Prostate gland (tissue), 2 donors: ENCODE results near the gene ADIG.

Source experiments
- POLR2A ChIP-seq: fragments of 450-650 bp; IDR thresholded peaks from one replicate; pipeline ENCODE4 v1.6.1; 2016; ENCODE audit warnings: antibody characterized with exemption, mild to moderate bottlenecking
- POLR2AphosphoS5 ChIP-seq: sonication (generic); formaldehyde crosslinking; IDR thresholded peaks from one replicate; pipeline ENCODE4 v1.6.1; 2017; ENCODE audit warnings: antibody characterized with exemption
- TF ChIP-seq, protein P1 (sequence below), 4 experiments: fragments of 200-600 bp in 2 of 4; fragments of 450-650 bp in 2 of 4; sonication (generic) in 2 of 4; IDR thresholded peaks; 1 replicate in 3 of 4; 2 replicates in 1 of 4; pipeline ENCODE4 v1.5.1; 2016 to 2019; ENCODE audit warnings: antibody characterized with exemption in 4 of 4, mild to moderate bottlenecking in 2 of 4, moderate library complexity in 2 of 4

DNA sequence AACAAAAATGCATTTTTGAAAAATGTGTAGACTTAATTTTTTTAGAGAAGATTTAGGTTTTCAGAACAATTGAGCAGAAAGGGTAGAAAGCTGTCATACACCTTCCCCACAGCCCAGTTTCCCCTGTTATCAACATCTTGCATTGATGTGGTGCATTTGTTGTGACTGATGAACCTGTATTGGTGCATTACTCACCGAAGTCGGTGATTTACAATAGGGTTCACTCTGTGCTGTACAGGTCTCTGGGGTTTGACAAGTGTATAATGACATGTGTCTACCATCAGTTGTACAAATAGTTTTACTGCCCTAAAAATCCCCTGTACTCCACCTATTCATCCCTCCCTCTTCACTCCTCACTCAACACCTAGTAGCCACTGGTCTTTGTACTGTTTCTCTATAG lies 23.8 kb upstream of the ADIG start:
- TF ChIP-seq, protein P1, sequence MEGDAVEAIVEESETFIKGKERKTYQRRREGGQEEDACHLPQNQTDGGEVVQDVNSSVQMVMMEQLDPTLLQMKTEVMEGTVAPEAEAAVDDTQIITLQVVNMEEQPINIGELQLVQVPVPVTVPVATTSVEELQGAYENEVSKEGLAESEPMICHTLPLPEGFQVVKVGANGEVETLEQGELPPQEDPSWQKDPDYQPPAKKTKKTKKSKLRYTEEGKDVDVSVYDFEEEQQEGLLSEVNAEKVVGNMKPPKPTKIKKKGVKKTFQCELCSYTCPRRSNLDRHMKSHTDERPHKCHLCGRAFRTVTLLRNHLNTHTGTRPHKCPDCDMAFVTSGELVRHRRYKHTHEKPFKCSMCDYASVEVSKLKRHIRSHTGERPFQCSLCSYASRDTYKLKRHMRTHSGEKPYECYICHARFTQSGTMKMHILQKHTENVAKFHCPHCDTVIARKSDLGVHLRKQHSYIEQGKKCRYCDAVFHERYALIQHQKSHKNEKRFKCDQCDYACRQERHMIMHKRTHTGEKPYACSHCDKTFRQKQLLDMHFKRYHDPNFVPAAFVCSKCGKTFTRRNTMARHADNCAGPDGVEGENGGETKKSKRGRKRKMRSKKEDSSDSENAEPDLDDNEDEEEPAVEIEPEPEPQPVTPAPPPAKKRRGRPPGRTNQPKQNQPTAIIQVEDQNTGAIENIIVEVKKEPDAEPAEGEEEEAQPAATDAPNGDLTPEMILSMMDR (IDR thresholded peaks at IDR 0.05) = no peak
- TF ChIP-seq POLR2AphosphoS5 = no peak
- TF ChIP-seq POLR2A = no peak
